PC-9 (cell line): ENCODE results near the gene CD28. TPM values are rescaled to one million over a fixed set of nuclear protein-coding genes. Genes with fewer than 3 reads are reported as not detected.

Source experiments
- BruUV-seq: library from RNA; stranded (reverse); fragments of 400-500 nt; replicated peaks from 2 replicates; lab custom pipeline; 2021; lab: Mats Ljungman, UMichigan
- CTCF ChIA-PET: fragments of 300-600 bp; sonication (Branson Sonifier 250); formaldehyde crosslinking; loops from one replicate; lab custom pipeline; 2022; ENCODE audit warnings: antibody characterized with exemption; lab: Charles Lee
- POLR2A ChIA-PET: fragments of 300-600 bp; sonication (Branson Sonifier 250); formaldehyde crosslinking; loops from one replicate; lab custom pipeline; 2022; ENCODE audit warnings: antibody characterized with exemption; ENCODE audit not compliant: unreplicated experiment; lab: Charles Lee
- DNase-seq, 2 experiments: peaks; one replicate each; pipeline versions ENCODE4 v3.0.0 to v3.0.0-alpha.2; 2015 to 2022; ENCODE audit warnings: mixed read lengths in 1 of 2
- H2AFZ ChIP-seq: fragments of 200-600 bp; sonication (generic); 2 replicates; pipeline ENCODE4 v1.8.1; 2017; ENCODE audit warnings: antibody characterized with exemption
- H3F3A ChIP-seq: fragments of 200-600 bp; sonication (generic); 2 replicates; pipeline ENCODE4 v1.8.1; 2017; ENCODE audit warnings: antibody characterized with exemption, mild to moderate bottlenecking, low read depth; ENCODE audit not compliant: insufficient read depth
- H3K27ac ChIP-seq: fragments of 200-600 bp; sonication (generic); 2 replicates; pipeline ENCODE4 v1.6.1; 2016; ENCODE audit warnings: mixed run types
- H3K27me3 ChIP-seq: fragments of 200-600 bp; sonication (generic); 2 replicates; pipeline ENCODE4 v1.6.1; 2016; ENCODE audit warnings: low read depth, mixed run types; ENCODE audit not compliant: insufficient read depth
- H3K36me3 ChIP-seq: fragments of 200-600 bp; sonication (generic); 2 replicates; pipeline ENCODE4 v1.6.1; 2016; ENCODE audit warnings: low read depth, mixed run types
- H3K4me1 ChIP-seq: fragments of 200-600 bp; sonication (generic); replicated peaks from 2 replicates; pipeline ENCODE4 v1.6.1; 2016; ENCODE audit warnings: mixed run types; ENCODE audit not compliant: insufficient read depth
- H3K4me2 ChIP-seq: fragments of 200-600 bp; sonication (generic); 2 replicates; pipeline ENCODE4 v1.6.1; 2017; ENCODE audit warnings: mixed run types
- H3K4me3 ChIP-seq: fragments of 200-600 bp; sonication (generic); 2 replicates; pipeline ENCODE4 v1.6.1; 2016; ENCODE audit warnings: mixed run types
- H3K79me2 ChIP-seq: fragments of 200-600 bp; sonication (generic); 2 replicates; pipeline ENCODE4 v1.6.1; 2017; ENCODE audit warnings: low read depth, mixed run types
- H3K9me2 ChIP-seq: fragments of 200-600 bp; sonication (generic); 2 replicates; pipeline ENCODE4 v1.8.1; 2017; ENCODE audit warnings: mild to moderate bottlenecking; ENCODE audit not compliant: insufficient read depth
- H3K9me3 ChIP-seq: fragments of 200-600 bp; sonication (generic); 2 replicates; pipeline ENCODE4 v1.8.1; 2016; ENCODE audit warnings: low read depth; ENCODE audit not compliant: insufficient read depth
- H4K20me1 ChIP-seq: fragments of 200-600 bp; sonication (generic); 2 replicates; pipeline ENCODE4 v1.8.1; 2017; ENCODE audit not compliant: insufficient read depth
- EZH2 ChIP-seq: fragments of 200-600 bp; sonication (generic); IDR thresholded peaks from 2 replicates; pipeline ENCODE4 v1.8.0; 2017; ENCODE audit warnings: antibody characterized with exemption, low read depth
- intact Hi-C: fragments of 100-400 bp; cut with micrococcal nuclease; formaldehyde crosslinking; loops from one replicate; pipeline ENCODE4 v1.10.0; 2022; ENCODE audit not compliant: unreplicated experiment
- total RNA-seq: library from RNA; stranded (reverse); gene quantifications from 2 replicates; pipeline ENCODE4 v1.2.3, GENCODE V29; 2021
- TF ChIP-seq, protein P1 (sequence below): fragments of 200-600 bp; sonication (generic); conservative IDR thresholded peaks from 2 replicates; pipeline ENCODE4 v1.6.1; 2017; ENCODE audit warnings: mixed run types, antibody characterized with exemption, mild to moderate bottlenecking, moderate library complexity

The CD28 gene
- total RNA-seq, 1 experiment from 2014 or later, result not detected

DNA sequence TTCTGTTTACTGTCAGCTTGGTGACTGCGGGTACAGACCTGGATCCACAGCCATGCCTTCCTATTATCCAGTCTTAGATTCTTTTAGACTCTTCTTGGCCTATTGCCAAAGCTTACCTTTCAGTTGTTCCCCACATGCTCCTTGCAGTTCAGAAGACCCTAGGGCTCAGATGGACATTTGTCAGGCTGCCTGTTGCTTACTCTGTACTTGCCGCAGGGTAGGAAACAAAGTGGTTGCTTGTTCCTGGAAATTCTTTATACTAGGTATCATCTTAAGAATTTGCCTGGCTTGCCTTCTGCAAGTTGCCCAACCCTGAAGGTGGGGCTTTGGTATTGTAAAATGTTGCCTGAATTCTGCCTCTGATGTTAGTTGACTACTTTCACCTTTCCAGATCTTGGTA, 24.4 kb downstream of the CD28 start:
- ChIA-PET POLR2A (no interaction called here), CTCF (no interaction called here)
- Histone ChIP-seq H4K20me1 (no peaks in the 10 kb centered on the region), H3K9me2 (no peaks in the 10 kb centered on the region), H3K27me3 (no peaks in the 10 kb centered on the region), H3K36me3 (no peaks in the 10 kb centered on the region), H3K27ac (no peak overlapping the region), H3F3A (no peaks in the 10 kb centered on the region), H3K4me3 (no peak overlapping the region), H2AFZ (no peak overlapping the region), H3K4me2 (no peak overlapping the region), H3K79me2 (no peaks in the 10 kb centered on the region), H3K9me3 (no peaks in the 10 kb centered on the region), H3K4me1 (no peaks in the 10 kb centered on the region)
- intact Hi-C loops, result no loop called here
- TF ChIP-seq, protein P1, sequence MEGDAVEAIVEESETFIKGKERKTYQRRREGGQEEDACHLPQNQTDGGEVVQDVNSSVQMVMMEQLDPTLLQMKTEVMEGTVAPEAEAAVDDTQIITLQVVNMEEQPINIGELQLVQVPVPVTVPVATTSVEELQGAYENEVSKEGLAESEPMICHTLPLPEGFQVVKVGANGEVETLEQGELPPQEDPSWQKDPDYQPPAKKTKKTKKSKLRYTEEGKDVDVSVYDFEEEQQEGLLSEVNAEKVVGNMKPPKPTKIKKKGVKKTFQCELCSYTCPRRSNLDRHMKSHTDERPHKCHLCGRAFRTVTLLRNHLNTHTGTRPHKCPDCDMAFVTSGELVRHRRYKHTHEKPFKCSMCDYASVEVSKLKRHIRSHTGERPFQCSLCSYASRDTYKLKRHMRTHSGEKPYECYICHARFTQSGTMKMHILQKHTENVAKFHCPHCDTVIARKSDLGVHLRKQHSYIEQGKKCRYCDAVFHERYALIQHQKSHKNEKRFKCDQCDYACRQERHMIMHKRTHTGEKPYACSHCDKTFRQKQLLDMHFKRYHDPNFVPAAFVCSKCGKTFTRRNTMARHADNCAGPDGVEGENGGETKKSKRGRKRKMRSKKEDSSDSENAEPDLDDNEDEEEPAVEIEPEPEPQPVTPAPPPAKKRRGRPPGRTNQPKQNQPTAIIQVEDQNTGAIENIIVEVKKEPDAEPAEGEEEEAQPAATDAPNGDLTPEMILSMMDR, result no peak
- no peak for TF ChIP-seq EZH2
- no peak for DNase-seq
- no TSS peak for BruUV-seq

DNA sequence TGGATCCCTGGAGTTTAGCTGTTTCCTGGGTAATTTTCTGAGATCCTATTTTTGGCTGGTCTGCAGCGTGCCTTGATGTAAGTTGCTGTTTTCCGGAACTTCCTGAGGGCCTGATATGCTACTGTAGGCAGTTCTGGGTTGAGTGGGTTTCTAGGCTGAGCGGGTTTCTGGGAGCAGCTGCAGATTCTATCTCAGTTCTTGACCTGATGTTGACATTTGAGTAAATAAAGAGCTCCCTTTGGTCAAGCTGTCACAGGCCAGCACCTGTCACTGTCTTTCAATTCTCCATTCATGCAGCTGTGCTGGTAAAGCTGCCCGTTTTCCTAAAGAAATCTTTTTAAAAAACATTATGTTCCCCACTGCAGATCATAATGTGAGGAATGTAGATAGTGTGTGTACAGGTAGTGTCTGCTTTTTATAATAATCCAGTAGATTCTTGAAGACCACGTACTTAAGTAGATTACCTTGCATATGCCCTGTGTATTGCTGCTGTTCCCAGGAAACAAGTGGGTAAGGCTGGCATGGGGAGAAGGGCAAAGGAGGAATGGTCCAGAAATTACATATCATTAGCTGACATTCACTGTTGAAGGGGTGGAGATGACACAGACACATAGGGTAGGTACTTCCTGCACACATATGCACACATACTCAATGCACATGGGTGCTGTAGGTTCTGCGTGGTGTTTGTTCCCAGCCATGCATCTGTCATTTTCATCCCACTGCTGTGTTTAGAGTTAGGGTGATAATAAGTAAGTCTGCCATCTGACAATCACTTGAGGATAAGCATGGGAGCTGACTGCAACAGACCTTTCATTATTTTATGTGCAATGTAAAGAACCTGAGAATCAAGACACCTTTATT, 25.9 kb downstream of the CD28 start:
- ChIA-PET POLR2A (no interaction called here), CTCF (no interaction called here)
- H3K27ac ChIP-seq, result no peak overlapping the region
- H3K36me3 ChIP-seq, result no peaks in the 10 kb centered on the region
- H3K9me3 ChIP-seq, result no peaks in the 10 kb centered on the region
- no peaks in the 10 kb centered on the region for H4K20me1 ChIP-seq
- H3K9me2 ChIP-seq, result no peaks in the 10 kb centered on the region
- no peaks in the 10 kb centered on the region for H3K27me3 ChIP-seq
- no peaks in the 10 kb centered on the region for H3K4me1 ChIP-seq
- H3K79me2 ChIP-seq, result no peaks in the 10 kb centered on the region
- intact Hi-C loops, result no loop called here
- DNase-seq, result no peak
- H2AFZ ChIP-seq, result no peak overlapping the region
- no peak for TF ChIP-seq EZH2
- TF ChIP-seq, protein P1, result no peak
- no TSS peak for BruUV-seq
- H3K4me3 ChIP-seq, result no peak overlapping the region
- no peak overlapping the region for H3K4me2 ChIP-seq
- H3F3A ChIP-seq, result no peaks in the 10 kb centered on the region

DNA sequence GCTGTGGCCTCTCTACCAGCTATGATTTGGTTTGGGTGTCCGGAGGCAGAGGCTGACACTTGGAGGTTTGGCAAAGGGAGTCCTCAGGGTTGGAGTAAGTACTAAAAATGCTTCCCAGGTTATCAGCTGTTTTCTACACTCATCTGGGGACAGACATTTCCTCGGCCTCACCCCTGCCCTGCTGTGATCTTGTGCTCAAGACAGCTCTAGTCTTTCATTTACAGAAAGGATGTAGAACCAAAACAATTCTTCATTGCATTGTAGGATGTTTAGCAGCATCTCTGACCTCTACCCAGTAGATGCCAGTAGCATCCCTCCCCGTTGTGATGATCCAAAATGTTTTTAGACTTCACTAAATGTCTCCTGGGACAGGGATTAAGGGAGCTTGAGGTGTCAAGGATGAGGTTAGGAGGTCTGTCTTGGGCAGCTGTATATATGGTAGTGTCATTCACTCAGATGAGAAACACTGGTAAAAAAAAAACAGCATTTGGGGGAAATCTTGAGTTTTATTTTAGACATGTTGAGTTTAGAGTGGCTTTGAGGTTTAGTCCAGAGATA, 26.6 kb downstream of the CD28 start:
- DNase-seq, result no peak
- Histone ChIP-seq H2AFZ (no peak overlapping the region), H3K36me3 (no peaks in the 10 kb centered on the region), H4K20me1 (no peaks in the 10 kb centered on the region), H3K4me2 (no peak overlapping the region), H3F3A (no peaks in the 10 kb centered on the region), H3K27ac (no peak overlapping the region), H3K9me3 (no peaks in the 10 kb centered on the region), H3K4me1 (no peaks in the 10 kb centered on the region), H3K4me3 (no peak overlapping the region), H3K9me2 (no peaks in the 10 kb centered on the region), H3K27me3 (no peaks in the 10 kb centered on the region), H3K79me2 (no peaks in the 10 kb centered on the region)
- intact Hi-C loops, result no loop called here
- POLR2A ChIA-PET, result no interaction called here
- TF ChIP-seq, protein P1, result no peak
- no peak for TF ChIP-seq EZH2
- CTCF ChIA-PET, result no interaction called here
- BruUV-seq, result no TSS peak
